Dermis blood vessel endothelial cell (primary cell): Measurements from ENCODE around the gene ARHGAP24. TPM values are rescaled to one million over a fixed set of nuclear protein-coding genes. Genes with fewer than 3 reads are reported as not detected.
"Not testable (repeated sequence)": the region's sequence is repeated elsewhere in the genome, so short reads cannot be mapped to it uniquely, and the experiment has no call there.

Experiments used
- DNase-seq: peaks from one replicate; pipeline ENCODE4 v3.0.0; 2010
- total RNA-seq: library from RNA; depleted of rRNA; stranded (reverse); fragments of >200 nt; gene quantifications from 2 replicates; pipeline ENCODE4 v1.2.3, GENCODE V29; 2014

The ARHGAP24 gene
- total RNA-seq, 1 donor from 2014 or later = 37.9 TPM

- DNase-seq = not testable (repeated sequence)
Measured at GRCh38 chr4:85518526-85518925, 43.6 kb downstream of the ARHGAP24 start.

DNA sequence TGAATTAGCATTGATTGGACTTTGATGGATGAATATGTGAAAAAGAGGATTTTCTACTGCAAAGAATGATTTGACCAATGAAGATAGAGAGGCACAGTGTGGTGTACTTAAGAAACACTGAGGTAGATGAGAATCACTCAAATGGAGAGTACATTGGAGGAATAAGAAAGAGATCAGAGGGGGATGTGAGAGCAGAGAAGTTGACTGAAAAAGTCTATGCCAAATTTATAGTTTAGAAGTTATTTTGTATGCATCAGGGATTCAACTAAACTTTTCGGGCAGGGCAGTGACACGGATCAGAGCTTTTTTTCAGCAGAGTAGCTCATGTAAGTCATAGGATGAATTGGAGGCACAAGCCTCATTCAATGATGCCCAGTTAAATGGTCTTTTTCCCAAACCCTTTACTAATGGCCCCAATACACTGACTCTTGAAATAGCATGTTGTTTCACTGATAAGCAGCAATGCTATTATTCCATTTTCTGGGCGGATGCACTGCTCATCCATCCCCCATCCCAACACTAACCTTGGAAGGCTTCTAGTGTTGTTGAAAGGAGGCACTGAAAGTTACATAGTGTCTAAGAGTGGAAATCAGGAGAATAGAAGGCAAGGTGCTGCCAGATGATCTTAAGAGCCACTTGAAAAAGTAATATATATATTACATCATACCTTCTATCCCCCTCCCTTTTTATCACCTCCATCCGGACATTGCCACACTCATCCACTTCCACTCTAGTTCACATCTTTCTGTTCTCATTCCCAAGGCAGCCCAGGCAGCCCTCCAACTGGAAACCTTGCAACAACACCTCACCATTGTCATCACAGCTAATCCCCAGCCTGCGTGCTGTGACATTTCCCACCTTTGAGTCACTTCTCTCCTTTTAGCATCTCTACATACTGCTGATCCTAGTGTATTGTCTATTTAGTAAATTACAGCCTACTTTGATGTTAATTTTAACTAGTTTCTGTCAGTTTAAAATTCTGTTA, 46.1 kb downstream of the ARHGAP24 start:
- DNase-seq = no peak

GRCh38 chr4:85522277-85522676, 47.3 kb downstream of the ARHGAP24 start:
- no peak for DNase-seq

GRCh38 chr4:85522836-85523235, 47.9 kb downstream of the ARHGAP24 start:
- DNase-seq = no peak

DNA sequence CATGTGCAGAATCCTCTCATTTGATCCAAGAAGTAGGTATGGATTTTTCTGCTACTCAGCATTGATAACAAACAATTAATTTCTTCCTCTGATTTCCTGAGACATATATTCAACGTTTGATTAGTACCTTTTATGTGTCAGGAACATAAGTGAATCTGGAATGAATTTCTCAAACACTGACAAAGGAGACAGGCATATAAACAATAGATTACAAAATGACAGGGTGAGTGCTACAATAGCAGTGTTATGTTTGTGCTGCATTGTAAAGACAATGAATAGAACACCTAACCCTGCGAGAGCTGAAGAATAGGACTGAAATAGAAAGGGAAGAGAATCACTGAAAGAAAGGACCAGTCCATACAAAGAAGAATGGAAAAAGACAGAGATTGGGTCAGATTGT, 52.9 kb downstream of the ARHGAP24 start:
- no peak for DNase-seq

GRCh38 chr4:85531560-85532341, 56.8 kb downstream of the ARHGAP24 start:
- DNase-seq = no peak

DNA sequence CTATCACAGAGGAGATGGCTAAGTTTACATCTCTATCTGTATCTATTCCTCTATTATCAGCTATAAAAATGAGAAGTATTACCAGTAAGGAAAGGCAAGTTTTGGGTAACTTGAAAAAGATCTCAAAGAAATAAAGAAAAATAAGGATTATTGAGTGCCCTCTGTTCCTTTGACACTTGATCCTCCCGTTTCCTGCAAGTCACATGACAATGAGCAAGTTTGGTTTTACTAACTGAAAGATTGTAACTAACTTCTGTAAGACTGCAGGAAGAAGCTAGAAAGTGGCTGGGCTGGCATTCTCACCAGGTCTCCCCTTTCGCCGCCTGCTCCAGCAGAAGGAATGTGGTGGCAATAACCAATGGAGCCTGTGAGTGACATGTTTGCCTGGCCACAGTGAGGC, 59.2 kb downstream of the ARHGAP24 start:
- DNase-seq = no peak

DNA sequence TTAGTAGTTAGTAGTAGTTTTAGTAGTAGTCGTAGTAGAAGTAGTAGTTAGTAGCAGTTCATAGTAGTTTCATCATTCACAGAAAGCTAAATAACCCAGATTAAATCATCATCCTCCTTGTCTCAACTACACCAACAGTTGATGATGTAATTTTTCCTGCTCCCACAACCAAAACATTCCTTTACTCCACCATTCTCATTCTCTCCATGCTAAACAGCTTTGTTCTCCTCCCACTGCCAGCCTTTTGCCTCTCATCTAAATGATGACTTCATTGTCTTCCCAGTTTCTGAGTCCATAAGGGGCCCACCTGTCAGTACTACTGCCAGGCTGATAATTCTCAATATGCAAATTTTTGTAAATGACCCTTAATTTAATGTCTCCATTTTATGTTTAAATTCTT, 68.9 kb downstream of the ARHGAP24 start:
- peak; percentile 2 for DNase-seq

DNA sequence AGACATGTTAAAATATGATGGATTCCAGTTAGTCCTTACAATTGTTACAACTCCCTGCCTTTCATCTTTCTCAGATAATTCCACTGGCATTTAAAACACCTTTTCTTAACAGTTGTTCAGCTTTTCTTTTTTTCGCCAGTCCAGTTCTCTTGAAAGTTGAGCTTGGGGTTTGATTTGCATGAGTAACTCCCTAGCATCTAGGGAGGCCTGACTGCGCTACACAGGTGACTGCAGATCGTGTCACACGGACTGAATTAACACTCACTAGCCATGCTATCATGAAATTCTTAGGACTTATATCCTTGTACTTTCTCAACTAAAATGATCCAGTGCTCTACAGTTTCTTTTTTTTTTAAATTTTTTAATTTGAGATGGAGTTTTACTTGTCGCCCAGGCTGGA, 69.8 kb downstream of the ARHGAP24 start:
- DNase-seq = no peak

- no peak for DNase-seq
Measured at GRCh38 chr4:85548116-85548515, 73.2 kb downstream of the ARHGAP24 start.

- DNase-seq = no peak
Measured at GRCh38 chr4:85548841-85549240, 73.9 kb downstream of the ARHGAP24 start.

- DNase-seq = no peak
Measured at GRCh38 chr4:85555206-85555605, 80.3 kb downstream of the ARHGAP24 start.

GRCh38 chr4:85556283-85556682, 81.3 kb downstream of the ARHGAP24 start:
- DNase-seq = no peak

DNA sequence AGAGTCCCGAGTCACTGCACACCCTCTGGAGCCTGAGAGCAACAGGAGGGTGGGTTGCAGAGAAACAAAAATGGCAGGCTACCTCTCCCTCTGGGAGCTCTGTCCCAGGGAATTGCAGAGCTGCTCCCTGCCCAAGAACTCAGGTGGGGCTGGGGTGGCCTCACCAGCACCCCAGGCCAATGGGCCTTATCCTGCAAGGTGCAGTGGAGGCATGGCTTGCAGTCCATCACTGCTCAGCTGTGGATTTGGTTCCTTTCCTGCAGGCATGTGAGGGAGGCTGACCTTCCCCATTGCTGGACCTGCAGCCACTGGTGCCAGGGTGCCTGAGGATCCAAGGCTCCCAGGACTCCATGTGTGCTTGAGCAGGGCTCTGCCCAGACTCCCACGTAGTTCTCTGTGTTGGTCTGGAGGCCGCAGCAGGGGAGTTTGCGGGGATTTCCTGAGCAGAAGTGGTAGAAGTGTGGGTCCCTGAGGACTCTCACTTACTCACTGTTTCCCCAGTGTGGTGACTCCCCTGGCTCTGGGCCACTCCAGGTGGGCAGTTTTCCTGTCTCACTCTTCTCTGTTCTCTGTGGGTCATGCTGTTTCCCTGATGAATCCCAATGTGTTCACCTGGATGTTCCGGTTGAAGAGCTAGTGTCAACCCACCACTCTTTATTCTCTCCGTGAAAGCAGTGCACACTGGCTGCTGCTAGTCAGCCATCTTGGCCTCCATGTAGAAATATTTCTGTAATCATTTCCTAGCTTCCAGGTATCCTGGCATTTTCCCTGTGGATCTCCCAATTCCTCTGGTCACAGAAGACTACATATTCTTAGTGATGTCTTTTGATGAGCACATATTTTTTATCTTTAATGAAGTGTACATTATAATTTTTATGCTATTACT, 82.3 kb downstream of the ARHGAP24 start:
- no peak for DNase-seq

GRCh38 chr4:85565761-85566480, 91.0 kb downstream of the ARHGAP24 start:
- no peak for DNase-seq

- DNase-seq = no peak
Measured at GRCh38 chr4:85569730-85570299, 94.9 kb downstream of the ARHGAP24 start.

GRCh38 chr4:85570388-85570787, 95.4 kb downstream of the ARHGAP24 start:
- no peak for DNase-seq

DNA sequence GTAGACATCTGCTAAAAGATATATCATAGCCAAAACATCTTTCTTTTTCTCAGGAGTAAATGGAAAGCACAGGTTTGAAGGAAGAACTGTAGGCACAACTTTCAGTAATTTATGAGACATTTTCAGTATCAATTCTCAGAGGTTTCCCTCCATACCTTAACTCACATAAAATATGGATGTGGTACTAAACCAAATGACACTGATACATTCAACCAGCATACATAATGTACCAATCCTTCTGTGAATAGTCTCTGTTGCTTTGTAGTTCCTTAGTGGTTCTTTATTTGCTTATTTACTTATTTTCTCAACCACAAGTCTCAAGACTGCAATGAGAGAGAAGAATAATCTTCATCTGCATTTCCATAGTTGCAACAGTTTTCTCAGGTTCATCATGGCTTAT, 96.1 kb downstream of the ARHGAP24 start:
- DNase-seq = no peak

DNA sequence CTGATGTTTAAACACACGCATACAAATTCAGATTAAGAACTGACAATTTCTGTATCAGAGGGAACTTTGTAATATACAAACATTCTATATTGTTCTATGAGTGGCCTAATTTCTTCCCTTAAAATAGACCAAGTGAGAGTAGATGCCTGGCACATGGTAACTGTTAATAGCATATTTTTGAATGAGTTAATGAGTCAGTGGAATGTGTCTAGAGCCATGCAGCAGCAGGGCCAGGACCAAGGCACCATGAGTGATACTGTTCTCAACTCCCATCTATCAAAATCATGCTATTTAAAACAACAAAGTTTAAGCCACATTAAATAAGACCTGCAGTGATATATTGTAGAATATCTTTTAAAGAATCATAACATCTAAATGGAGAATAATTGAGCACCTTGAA, 98.3 kb downstream of the ARHGAP24 start:
- no peak for DNase-seq

- no peak for DNase-seq
Measured at GRCh38 chr4:85577307-85577706, 102.4 kb downstream of the ARHGAP24 start.

DNA sequence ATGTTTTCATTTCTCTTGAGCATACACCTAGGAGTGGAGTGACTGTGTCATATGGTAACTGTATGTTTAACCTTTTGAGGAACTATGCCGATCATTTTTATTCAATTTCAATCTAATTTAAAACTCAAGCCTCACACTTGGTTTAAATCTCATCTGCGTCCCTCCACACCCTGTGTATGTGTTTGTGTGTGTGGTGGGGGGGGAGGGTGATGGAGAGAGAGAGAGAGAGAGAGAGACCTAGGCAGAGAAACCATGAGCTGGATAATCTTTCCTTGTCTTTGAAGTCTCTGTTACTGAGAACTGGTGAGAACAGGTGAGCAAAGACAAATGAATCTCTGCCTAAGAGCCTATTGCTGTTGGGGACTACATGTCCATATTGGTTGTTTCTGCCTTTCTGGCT, 105.0 kb downstream of the ARHGAP24 start:
- DNase-seq = no peak

DNA sequence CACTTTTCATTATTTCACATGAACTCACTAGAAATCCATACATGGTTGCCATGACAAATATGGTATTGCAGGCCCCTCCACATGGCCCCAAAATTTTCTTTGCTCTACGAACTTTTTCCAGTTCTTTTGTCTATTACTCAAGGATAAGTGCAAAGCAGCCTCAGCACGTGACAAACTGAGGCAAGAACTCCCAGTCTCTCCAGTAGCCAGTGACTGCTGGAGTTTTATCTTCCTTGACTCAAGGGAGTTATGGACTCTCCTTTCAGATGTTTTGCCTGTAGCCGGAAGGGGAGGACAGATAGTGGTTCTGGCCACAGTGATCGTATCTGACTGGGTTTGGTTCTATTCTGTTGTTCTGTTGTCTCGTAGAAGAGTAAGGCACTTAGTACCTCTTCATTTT, 105.5 kb downstream of the ARHGAP24 start:
- no peak for DNase-seq
